ENCODE measurements around the gene HPGDS. TPM values are rescaled to one million over a fixed set of nuclear protein-coding genes. Genes with fewer than 3 reads are reported as not detected.
"Not testable (repeated sequence)": the region's sequence is repeated elsewhere in the genome, so short reads cannot be mapped to it uniquely, and the experiment has no call there.

The HPGDS gene
- total and polyA plus RNA-seq, 10 of the 15 experiments (the other 5 are each of a cell fraction or from before 2014, with no cell fraction given): not detected

DNA sequence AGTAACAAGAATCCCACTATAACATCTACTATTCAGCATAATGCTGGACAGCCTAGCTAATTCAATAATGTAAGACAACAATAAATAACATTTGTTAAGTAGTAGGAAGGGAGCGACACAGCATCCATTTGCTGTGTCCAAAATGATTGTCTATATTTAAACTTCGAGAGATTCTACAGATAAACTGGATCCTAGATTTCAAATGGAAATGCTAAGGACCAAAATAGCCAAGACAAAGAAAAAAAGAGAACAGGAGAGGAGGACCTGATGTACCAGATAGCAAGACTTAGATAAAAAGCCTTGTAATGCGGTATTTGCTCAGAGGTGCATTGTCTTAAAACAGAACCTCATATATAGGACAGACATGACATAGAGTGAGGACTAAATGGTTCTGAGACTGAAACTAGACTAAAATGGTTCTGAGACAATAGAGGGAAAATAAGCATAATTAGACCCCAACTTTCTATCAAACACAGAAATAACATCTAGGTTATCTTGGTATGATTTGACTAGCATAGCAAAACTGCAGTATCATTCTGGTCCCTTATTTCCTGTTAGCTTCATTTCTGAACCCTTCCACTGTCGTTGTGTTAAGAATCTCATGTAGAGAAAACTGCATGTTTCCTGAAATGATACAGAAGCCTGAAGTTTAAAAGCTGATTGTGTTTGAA, 3.8 kb downstream of the HPGDS start:
- WGBS (ENCODE audit: insufficient coverage, insufficient replicate concordance, low lambda C conversion rate, missing lambda C conversion rate): 57% methylated on average over 4 of the region's 4 CpGs
- Histone ChIP-seq H3K36me3 (ENCODE audit: control insufficient read depth in 2 of 2, insufficient read depth in 2 of 2, low read length in 1 of 2) (no peaks in the 10 kb centered on the region), H3K9ac (ENCODE audit: control insufficient read depth, insufficient read depth, low read length) (no peak overlapping the region), H3K4me1 (ENCODE audit: control insufficient read depth, insufficient read depth, low read length) (peaks cover 10% of the 10 kb centered on the region), H3K4me2 (ENCODE audit: control insufficient read depth, insufficient read depth) (peak overlapping the region; percentile 50), H3K79me2 (ENCODE audit: control insufficient read depth, insufficient read depth, low read length) (no peaks in the 10 kb centered on the region), H3K9me3 (replicated peaks; ENCODE audit: control insufficient read depth, insufficient read depth, low read length) (no peaks in the 10 kb centered on the region; the same call in 2 of the 3 replicates), H3K27me3 (replicated peaks in 1 of 2; ENCODE audit: control insufficient read depth in 2 of 2, insufficient read depth in 2 of 2, low read length in 1 of 2) (no peaks in the 10 kb centered on the region), H3K4me3 (no peak overlapping the region), H2AFZ (ENCODE audit: control insufficient read depth, low read depth, low read length) (peak overlapping the region; percentile 61), H3K27ac (ENCODE audit: control insufficient read depth, insufficient read depth) (peak overlapping the region; percentile 19; the same call in 1 of the 2 replicates), H4K20me1 (ENCODE audit: control insufficient read depth, insufficient read depth) (no peaks in the 10 kb centered on the region)
- peak; percentile 80 for ATAC-seq
- RAD21 ChIA-PET (ENCODE audit: unreplicated experiment): no interaction called here
- peak; percentile 79 for FAIRE-seq
- BruUV-seq (replicated peaks): no TSS peak
- SMC1A ChIA-PET (ENCODE audit: uncharacterized antibody, unreplicated experiment): interaction anchor here (0.8 to 1.2 kb wide), 7 partner anchors 13 to 181 kb away, joined by 3 to 5 read pairs (median 3); partner anchors contain the start of gene PDLIM5
- DNase-seq (ENCODE audit: low read depth, low spot score): peak; percentile 11
- CTCF ChIA-PET: interaction anchor here (1.5 to 2.1 kb wide), 2 partner anchors 51 to 68 kb away, joined by 3 to 6 read pairs; no protein-coding TSS in a partner anchor
- POLR2A ChIA-PET: interaction anchor here (0.6 kb wide), 1 partner anchor 321 kb away, joined by 3 read pairs; no protein-coding TSS in a partner anchor
- in situ Hi-C loops (cut with MboI): no loop called here
- intact Hi-C loops (cut with micrococcal nuclease; ENCODE audit: unreplicated experiment): no loop called here
- TF ChIP-seq MEF2A (IDR thresholded peaks at IDR 0.05; ENCODE audit: insufficient read depth, low read depth, low read length) (0 out of 2 replicates have a peak, but pooled peaks have one; percentile 55), RUNX3 (IDR thresholded peaks at IDR 0.05; ENCODE audit: low read length) (peak; percentile 6; the same call in 1 of the 2 replicates), JUNB (IDR thresholded peaks at IDR 0.05) (peak; percentile 46), YY1 (IDR thresholded peaks at IDR 0.05; ENCODE audit: low read depth, low read length) (no peak), CREM (IDR thresholded peaks at IDR 0.05; ENCODE audit: low read depth) (peak; percentile 24; the same call in 1 of the 2 replicates), NFIC (IDR thresholded peaks at IDR 0.05; ENCODE audit: low read depth, low read length) (peak; percentile 40)

DNA sequence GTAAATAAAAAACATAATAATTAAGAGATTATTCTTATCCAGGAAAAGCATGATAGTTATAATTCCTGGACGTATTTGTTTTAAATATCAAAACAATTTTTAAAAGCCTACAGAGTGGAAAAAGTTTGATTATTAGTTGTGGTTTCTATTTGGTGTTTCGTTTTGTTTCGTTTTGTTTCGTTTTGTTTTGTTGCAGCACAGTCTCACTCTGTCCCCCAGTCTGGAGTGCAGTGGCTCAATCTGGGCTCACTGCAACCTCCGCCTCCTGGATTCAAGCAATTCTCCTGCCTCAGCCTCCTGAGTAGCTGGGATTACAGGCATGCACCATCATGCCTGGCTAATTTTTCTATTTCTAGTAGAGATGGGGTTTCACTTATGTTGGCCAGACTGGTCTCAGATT, 5.8 kb downstream of the HPGDS start:
- H4K20me1 ChIP-seq (ENCODE audit: control insufficient read depth, insufficient read depth); H3K36me3 ChIP-seq (ENCODE audit: control insufficient read depth in 2 of 2, insufficient read depth in 2 of 2, low read length in 1 of 2); H3K27ac ChIP-seq (ENCODE audit: control insufficient read depth, insufficient read depth); H3K79me2 ChIP-seq (ENCODE audit: control insufficient read depth, insufficient read depth, low read length); H2AFZ ChIP-seq (ENCODE audit: control insufficient read depth, low read depth, low read length); H3K4me2 ChIP-seq (ENCODE audit: control insufficient read depth, insufficient read depth); RAD21 ChIA-PET (ENCODE audit: unreplicated experiment); in situ Hi-C loops (cut with MboI); H3K9me3 ChIP-seq (replicated peaks; ENCODE audit: control insufficient read depth, insufficient read depth, low read length); H3K9ac ChIP-seq (ENCODE audit: control insufficient read depth, insufficient read depth, low read length); POLR2A ChIA-PET; H3K27me3 ChIP-seq (replicated peaks in 1 of 2; ENCODE audit: control insufficient read depth in 2 of 2, insufficient read depth in 2 of 2, low read length in 1 of 2); CTCF ChIA-PET; intact Hi-C loops (cut with micrococcal nuclease; ENCODE audit: unreplicated experiment); BruUV-seq (replicated peaks); DNase-seq (ENCODE audit: low read depth, low spot score): not testable (repeated sequence)
- SMC1A ChIA-PET (ENCODE audit: uncharacterized antibody, unreplicated experiment): interaction anchor here (1.1 kb wide), 1 partner anchor 12 kb away, joined by 3 read pairs; no protein-coding TSS in a partner anchor
- Histone ChIP-seq H3K4me1 (ENCODE audit: control insufficient read depth, insufficient read depth, low read length) (peaks cover 10% of the 10 kb centered on the region), H3K4me3 (0 out of 2 replicates have a peak overlapping the region, but pooled peaks have one; percentile 20)
- FAIRE-seq: peak; percentile 59
- 26% methylated on average over 5 of the region's 5 CpGs for WGBS (ENCODE audit: insufficient coverage, insufficient replicate concordance, low lambda C conversion rate, missing lambda C conversion rate)
- peak; percentile 62 for ATAC-seq
